ENCODE data around the gene ANKS6. TPM values are rescaled to one million over a fixed set of nuclear protein-coding genes. Genes with fewer than 3 reads are reported as not detected.

ANKS6 gene
- total RNA-seq, 1 donor from 2014 or later: 2.4 TPM

Other genes starting within 250 kb of the ANKS6 start
- 39.9 TPM for gene GABBR2, start 87.6 kb downstream of the ANKS6 start, total RNA-seq
- gene GALNT12, start 11.1 kb upstream of the ANKS6 start, total RNA-seq: 0.82 TPM
- 6.9 TPM for gene COL15A1, start 147.4 kb upstream of the ANKS6 start, total RNA-seq